H1 (cell line): ENCODE measurements around the gene KLK1. TPM values are rescaled to one million over a fixed set of nuclear protein-coding genes. Genes with fewer than 3 reads are reported as not detected.
A peak's percentile ranks its signal among the peaks of the same experiment; 100 is the strongest.

Source experiments
- CTCF ChIA-PET: fragments of 300-600 bp; sonication (Branson Sonifier 250); formaldehyde crosslinking; loops from one replicate; lab custom pipeline; 2021; ENCODE audit not compliant: partially characterized antibody; lab: Charles Lee
- POLR2A ChIA-PET: fragments of 300-600 bp; sonication (Branson Sonifier 250); formaldehyde crosslinking; loops from one replicate; lab custom pipeline; 2021; ENCODE audit warnings: inconsistent platforms; ENCODE audit not compliant: partially characterized antibody; lab: Charles Lee
- DNase-seq, 2 experiments: peaks; one replicate each; pipeline versions ENCODE4 v3.0.0 to v3.0.0-alpha.2; 2010 to 2022; ENCODE audit warnings: low spot score in 2 of 2, low read depth in 1 of 2, mixed read lengths in 1 of 2
- FAIRE-seq: peaks from 2 replicates; lab custom pipeline; 2011; peaks lifted over from hg19 to GRCh38; lab: Jason Lieb, UNC
- H2AFZ ChIP-seq: 2 replicates; pipeline ENCODE4 v1.8.1; 2012; ENCODE audit warnings: low read length, inconsistent platforms
- H2AK5ac ChIP-seq: 2 replicates; pipeline ENCODE4 v1.6.1; 2013; ENCODE audit warnings: low read depth, low read length
- H2BK120ac ChIP-seq: replicated peaks from 2 replicates; pipeline ENCODE3; 2013; ENCODE audit warnings: low read depth, low read length, inconsistent platforms
- H2BK12ac ChIP-seq: 2 replicates; pipeline ENCODE4 v1.6.1; 2013; ENCODE audit warnings: low read depth, low read length
- H2BK15ac ChIP-seq: 2 replicates; pipeline ENCODE4 v1.6.1; 2013; ENCODE audit warnings: low read length
- H2BK20ac ChIP-seq: 2 replicates; pipeline ENCODE4 v1.6.1; 2013; ENCODE audit warnings: low read length
- H2BK5ac ChIP-seq: 2 replicates; pipeline ENCODE4 v1.6.1; 2013; ENCODE audit warnings: low read depth, low read length
- H3K14ac ChIP-seq: 2 replicates; pipeline ENCODE4 v1.6.1; 2013; ENCODE audit warnings: inconsistent platforms; ENCODE audit not compliant: insufficient read length
- H3K18ac ChIP-seq: 2 replicates; pipeline ENCODE4 v1.6.1; 2013; ENCODE audit warnings: low read length; ENCODE audit errors: extremely low read depth
- H3K23ac ChIP-seq: 2 replicates; pipeline ENCODE4 v1.6.1; 2013; ENCODE audit warnings: inconsistent platforms; ENCODE audit not compliant: insufficient read length
- H3K23me2 ChIP-seq: 2 replicates; pipeline ENCODE4 v1.6.1; 2013; ENCODE audit warnings: low read depth, low read length
- H3K27ac ChIP-seq: 2 replicates; pipeline ENCODE4 v1.6.1; 2011; ENCODE audit warnings: low read depth, low read length, inconsistent platforms
- H3K27me3 ChIP-seq, 4 experiments: replicated peaks in 1 of 4; 1 replicate in 1 of 4; 2 replicates in 3 of 4; pipeline versions ENCODE4 v1.6.1 to v1.8.1; 2011 to 2013; ENCODE audit warnings: low read length in 3 of 4, mild to moderate bottlenecking in 3 of 4, inconsistent platforms in 2 of 4, mixed read lengths in 2 of 4, moderate library complexity in 1 of 4; ENCODE audit not compliant: control insufficient read depth in 3 of 4, insufficient read depth in 3 of 4; ENCODE audit errors: extremely low read depth in 1 of 4
- H3K36me3 ChIP-seq, 4 experiments: 2 replicates each; pipeline versions ENCODE4 v1.6.1 to v1.8.1; 2011 to 2013; ENCODE audit warnings: mild to moderate bottlenecking in 4 of 4, low read length in 3 of 4, moderate library complexity in 2 of 4, control low read depth in 1 of 4, inconsistent platforms in 1 of 4; ENCODE audit not compliant: insufficient read depth in 4 of 4, control insufficient read depth in 2 of 4
- H3K4ac ChIP-seq: replicated peaks from 2 replicates; pipeline ENCODE3; 2013; ENCODE audit warnings: low read length, low read depth, mixed read lengths, inconsistent platforms; ENCODE audit not compliant: insufficient read length
- H3K4me1 ChIP-seq, 4 experiments: replicated peaks in 1 of 4; 1 replicate in 1 of 4; 2 replicates in 3 of 4; pipeline versions ENCODE4 v1.6.1 to v1.8.1; 2011 to 2013; ENCODE audit warnings: low read length in 3 of 4, inconsistent platforms in 2 of 4, mixed read lengths in 1 of 4; ENCODE audit not compliant: insufficient read depth in 4 of 4, control insufficient read depth in 3 of 4
- H3K4me2 ChIP-seq, 2 experiments: 2 replicates each; pipeline versions ENCODE4 v1.6.1 to v1.8.1; 2011 to 2013; ENCODE audit warnings: low read depth in 2 of 2, low read length in 2 of 2, control low read depth in 1 of 2, inconsistent platforms in 1 of 2, mild to moderate bottlenecking in 1 of 2; ENCODE audit not compliant: insufficient read depth in 1 of 2
- H3K4me3 ChIP-seq, 4 experiments: fragments of 200-600, 300-600 bp in 1 of 4; sonication (generic), shearing (Covaris generic), sonication (Bioruptor Twin) in 1 of 4; 2 replicates each; pipeline versions ENCODE4 v1.5.1 to v1.8.1; 2011 to 2016; ENCODE audit warnings: low read length in 4 of 4, low read depth in 3 of 4, control low read depth in 2 of 4, inconsistent platforms in 2 of 4, mild to moderate bottlenecking in 2 of 4, mixed read lengths in 1 of 4, moderate library complexity in 1 of 4; ENCODE audit not compliant: insufficient read depth in 2 of 4; ENCODE audit errors: extremely low read depth in 1 of 4
- H3K56ac ChIP-seq: replicated peaks from 2 replicates; pipeline ENCODE3; 2013; ENCODE audit warnings: low read depth, mild to moderate bottlenecking, mixed read lengths, low read length, inconsistent platforms; ENCODE audit not compliant: insufficient read length
- H3K79me1 ChIP-seq: 2 replicates; pipeline ENCODE4 v1.6.1; 2013; ENCODE audit warnings: low read depth, low read length, control low read depth
- H3K79me2 ChIP-seq, 2 experiments: 2 replicates each; pipeline versions ENCODE4 v1.6.1 to v1.8.1; 2012 to 2013; ENCODE audit warnings: low read length in 2 of 2, mild to moderate bottlenecking in 2 of 2, inconsistent platforms in 1 of 2; ENCODE audit not compliant: insufficient read depth in 2 of 2, control insufficient read depth in 1 of 2
- H3K9ac ChIP-seq, 4 experiments: replicated peaks in 1 of 4; 1 replicate in 1 of 4; 2 replicates in 3 of 4; pipeline versions ENCODE4 v1.6.1 to v1.8.1; 2011 to 2013; ENCODE audit warnings: low read depth in 3 of 4, low read length in 3 of 4, control low read depth in 2 of 4, mild to moderate bottlenecking in 2 of 4, moderate library complexity in 2 of 4, inconsistent platforms in 1 of 4; ENCODE audit errors: extremely low read depth in 1 of 4
- H3K9me3 ChIP-seq, 2 experiments: 2 replicates each; pipeline versions ENCODE4 v1.6.1 to v1.8.1; 2012 to 2013; ENCODE audit warnings: mild to moderate bottlenecking in 2 of 2, moderate library complexity in 2 of 2, control low read depth in 1 of 2, inconsistent platforms in 1 of 2, low read depth in 1 of 2, low read length in 1 of 2, mixed read lengths in 1 of 2; ENCODE audit not compliant: insufficient read depth in 2 of 2
- H4K20me1 ChIP-seq, 2 experiments: replicated peaks in 1 of 2; 2 replicates each; pipeline versions ENCODE3 to v1.8.1; 2011 to 2013; ENCODE audit warnings: inconsistent platforms in 2 of 2, low read length in 2 of 2, mild to moderate bottlenecking in 1 of 2; ENCODE audit not compliant: insufficient read depth in 2 of 2, control insufficient read depth in 1 of 2
- H4K5ac ChIP-seq: 2 replicates; pipeline ENCODE4 v1.6.1; 2013; ENCODE audit warnings: low read length, low read depth, mixed read lengths, inconsistent platforms; ENCODE audit not compliant: insufficient read length
- H4K8ac ChIP-seq: 2 replicates; pipeline ENCODE4 v1.8.0; 2013; ENCODE audit warnings: mild to moderate bottlenecking, moderate library complexity, low read length, inconsistent platforms; ENCODE audit not compliant: insufficient read depth; ENCODE audit errors: extremely low read depth
- H4K91ac ChIP-seq: replicated peaks from 2 replicates; pipeline ENCODE3; 2013; ENCODE audit warnings: low read length, mixed read lengths, inconsistent platforms; ENCODE audit not compliant: insufficient read length
- ATF3 ChIP-seq: IDR thresholded peaks from 2 replicates; pipeline ENCODE4 v1.6.1; 2011; ENCODE audit warnings: low read depth, mild to moderate bottlenecking, low read length; ENCODE audit not compliant: insufficient read depth
- CHD2 ChIP-seq: IDR thresholded peaks from 2 replicates; pipeline ENCODE4 v1.6.1; 2012; ENCODE audit warnings: low read length, improper control_type of control experiment
- JUN ChIP-seq: IDR thresholded peaks from 2 replicates; pipeline ENCODE4 v1.6.1; 2011; ENCODE audit warnings: low read depth, mild to moderate bottlenecking, improper control_type of control experiment, low read length
- KDM4A ChIP-seq: IDR thresholded peaks from one replicate; pipeline ENCODE4 v1.7.1; 2012; ENCODE audit warnings: low read depth, mild to moderate bottlenecking, moderate library complexity, low read length, inconsistent platforms; ENCODE audit not compliant: severe bottlenecking
- MAFK ChIP-seq: IDR thresholded peaks from 2 replicates; pipeline ENCODE4 v1.6.1; 2012; ENCODE audit warnings: low read depth, mild to moderate bottlenecking, improper control_type of control experiment, low read length
- RXRA ChIP-seq: IDR thresholded peaks from 2 replicates; pipeline ENCODE4 v1.6.1; 2011; ENCODE audit warnings: low read depth, mild to moderate bottlenecking, low read length, moderate library complexity; ENCODE audit not compliant: insufficient read depth
- YY1 ChIP-seq: IDR thresholded peaks from 2 replicates; pipeline ENCODE4 v1.6.1; 2011; ENCODE audit warnings: low read depth, mild to moderate bottlenecking, low read length
- ZNF274 ChIP-seq: IDR thresholded peaks from 2 replicates; pipeline ENCODE4 v1.7.0; 2012; ENCODE audit warnings: low read length, borderline replicate concordance; ENCODE audit errors: extremely low read depth
- WGBS, 2 experiments: shearing (Covaris generic) in 1 of 2; methylation state at CpG; one replicate each; pipeline versions ENCODE4 v1.1.6 to v1.1.7; 2013 to 2015; ENCODE audit warnings: low lambda C conversion rate in 2 of 2, mixed read lengths in 2 of 2, inconsistent platforms in 1 of 2, low coverage in 1 of 2, missing lambda C conversion rate in 1 of 2; ENCODE audit not compliant: insufficient replicate concordance in 2 of 2, insufficient coverage in 1 of 2, insufficient read length in 1 of 2; ENCODE audit errors: extremely low coverage in 1 of 2, missing lambda C conversion rate in 1 of 2; 5-methylcytosine and 5-hydroxymethylcytosine counted together
- polyA plus RNA-seq, 7 experiments: library from polyadenylated mRNA; depleted of rRNA in 3 of 7; stranded (reverse) in 5 of 7; unstranded in 2 of 7; fragments of >200 nt in 5 of 7; fragments of 200-250 nt in 2 of 7; gene quantifications; 1 replicate in 5 of 7; 2 replicates in 1 of 7; 4 replicates in 1 of 7; pipeline versions ENCODE4 v1.2.1 to v1.2.3, GENCODE V29; 2011 to 2013; ENCODE audit warnings: missing spikeins in 2 of 7, mixed read lengths in 2 of 7
- total RNA-seq: library from RNA; stranded (reverse); fragmentation: NEBNext Ultra II Directional; extraction: Animal tissue kit (Norgen Biotek cat#: 25700); gene quantifications from 2 replicates; pipeline ENCODE4 v1.2.1, GENCODE V29; 2021

The KLK1 gene
- total and polyA plus RNA-seq, 2 of the 8 experiments (the other 6 are each of a cell fraction or from before 2014, with no cell fraction given) = 3.4 to 4.0 TPM

GRCh38 chr19:50826492-50827240 is 3.1 kb upstream of the KLK1 start:
- Histone ChIP-seq H2BK15ac (no peak overlapping the region), H3K36me3 (no peaks in the 10 kb centered on the region), H3K4me1 (peaks cover 0 to 3% (median 0%) of the 10 kb centered on the region in 4 experiments; a peak in 3 of 7 replicates), H3K56ac (no peak overlapping the region), H2BK5ac (no peak overlapping the region), H4K91ac (no peak overlapping the region), H4K20me1 (no peaks in the 10 kb centered on the region), H2AFZ (no peak overlapping the region), H3K9ac (no peak overlapping the region), H3K18ac (no peak overlapping the region), H3K23me2 (peaks cover 5% of the 10 kb centered on the region; the same call in 1 of the 2 replicates), H2BK12ac (no peak overlapping the region), H2BK120ac (no peak overlapping the region), H3K27ac (no peak overlapping the region), H3K79me1 (no peaks in the 10 kb centered on the region), H3K9me3 (no peaks in the 10 kb centered on the region; a peak in 1 of 4 replicates), H3K79me2 (no peaks in the 10 kb centered on the region), H3K4me3 (no peak overlapping the region), H3K4ac (no peak overlapping the region), H3K4me2 (no peak overlapping the region), H3K23ac (no peak overlapping the region), H3K27me3 (peaks cover 0 to 11% (median 9%) of the 10 kb centered on the region in 4 experiments; a peak in 5 of 7 replicates), H3K14ac (no peak overlapping the region), H2AK5ac (no peak overlapping the region), H2BK20ac (no peak overlapping the region), H4K8ac (peak overlapping the region; percentile 22; the same call in 1 of the 2 replicates), H4K5ac (no peak overlapping the region)
- WGBS, 2 experiments = 91% methylated on average over 43 of the region's 43 CpGs; no CpG with 5 or more reads in 1 of the 2 experiments
- ChIA-PET CTCF (interaction anchor here (0.6 to 0.8 kb wide), 2 partner anchors 95 to 183 kb away, joined by 3 read pairs; no protein-coding TSS in a partner anchor), POLR2A (interaction anchor here (0.6 to 1.6 kb wide), 3 partner anchors 22 to 29 kb away, joined by 3 to 7 read pairs (median 5); no protein-coding TSS in a partner anchor)
- DNase-seq (no peak), FAIRE-seq (no peak)
- TF ChIP-seq JUN (no peak), RXRA (no peak), ATF3 (no peak), ZNF274 (no peak), CHD2 (no peak), MAFK (no peak), KDM4A (no peak), YY1 (no peak)
